PFSK-1 (cell line): ENCODE measurements around the gene PANX2.

Experiments
- FOXP2 ChIP-seq: optimal IDR thresholded peaks from 2 replicates; pipeline ENCODE3; 2011; ENCODE audit warnings: borderline replicate concordance, control low read depth, inconsistent platforms; ENCODE audit not compliant: insufficient read depth; ENCODE audit errors: extremely low read length, extremely low read depth
- POLR2AphosphoS5 ChIP-seq: IDR thresholded peaks from 2 replicates; pipeline ENCODE4 v1.6.1; 2012; ENCODE audit warnings: low read depth, mild to moderate bottlenecking, control low read depth, low read length, moderate library complexity
- SIN3A ChIP-seq: IDR thresholded peaks from 2 replicates; pipeline ENCODE4 v1.6.1; 2012; ENCODE audit warnings: mild to moderate bottlenecking, low read length, moderate library complexity, borderline replicate concordance; ENCODE audit not compliant: insufficient read depth
- TAF1 ChIP-seq: IDR thresholded peaks from 2 replicates; pipeline ENCODE4 v1.6.1; 2012; ENCODE audit warnings: low read length, control low read depth, borderline replicate concordance; ENCODE audit not compliant: insufficient read depth
- TF ChIP-seq, protein P1 (sequence below), 2 experiments: IDR thresholded peaks; 2 replicates each; pipeline versions ENCODE4 v1.6.1 to v1.8.0; 2011 to 2012; ENCODE audit warnings: low read depth in 2 of 2, low read length in 2 of 2, control low read depth in 1 of 2, inconsistent platforms in 1 of 2, mild to moderate bottlenecking in 1 of 2, moderate library complexity in 1 of 2; ENCODE audit not compliant: insufficient read depth in 1 of 2

The PANX2 gene

DNA sequence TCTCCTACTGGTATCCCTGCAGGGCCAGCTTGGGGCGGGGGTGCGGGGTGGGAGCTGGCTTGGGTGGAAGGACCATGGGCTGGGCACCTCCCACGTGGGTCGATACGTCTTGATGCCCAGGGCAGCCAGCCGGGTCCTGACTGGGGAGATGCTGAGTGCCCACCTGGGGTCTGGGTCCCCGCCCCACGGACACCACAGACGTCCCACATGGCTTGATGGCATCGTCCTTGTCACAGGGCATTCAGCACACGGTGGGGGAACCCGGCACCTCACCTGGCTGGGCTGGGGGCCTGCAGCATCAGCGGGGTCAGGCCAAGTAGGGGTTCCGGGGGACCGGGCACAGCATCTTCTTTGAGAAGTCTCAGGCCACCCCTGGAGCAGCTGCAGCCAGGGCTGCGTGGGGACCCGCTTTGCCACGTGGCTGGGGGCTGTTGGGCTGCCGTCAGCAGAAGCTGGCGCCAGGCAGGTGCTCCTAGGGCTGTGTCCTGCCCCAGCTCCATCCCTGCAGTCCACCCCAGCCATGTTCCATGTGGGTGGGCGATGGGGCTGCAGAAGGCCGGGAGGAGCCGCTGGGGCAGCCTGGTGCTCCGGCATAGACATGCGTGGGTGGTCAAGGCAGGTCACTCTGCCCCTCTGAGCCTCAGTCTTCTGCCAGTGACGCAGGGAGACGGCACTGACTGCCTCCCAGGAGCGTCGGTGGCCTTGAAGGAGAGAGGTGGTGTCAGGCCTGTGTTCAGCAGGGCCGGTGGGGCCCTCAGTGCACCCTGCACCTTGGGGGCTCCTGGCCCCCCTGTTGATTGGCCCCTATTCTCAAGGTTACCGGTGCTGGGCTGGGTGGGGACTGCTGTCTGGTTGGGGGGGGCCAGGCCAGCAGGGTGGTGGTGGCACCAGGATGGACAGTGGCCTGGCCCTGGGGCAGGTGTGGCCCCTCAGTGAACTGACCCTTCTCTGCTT lies 38.7 kb downstream of the PANX2 start:
- TF ChIP-seq TAF1 (no peak), SIN3A (no peak), POLR2AphosphoS5 (no peak), FOXP2 (no peak)
- TF ChIP-seq, protein P1, sequence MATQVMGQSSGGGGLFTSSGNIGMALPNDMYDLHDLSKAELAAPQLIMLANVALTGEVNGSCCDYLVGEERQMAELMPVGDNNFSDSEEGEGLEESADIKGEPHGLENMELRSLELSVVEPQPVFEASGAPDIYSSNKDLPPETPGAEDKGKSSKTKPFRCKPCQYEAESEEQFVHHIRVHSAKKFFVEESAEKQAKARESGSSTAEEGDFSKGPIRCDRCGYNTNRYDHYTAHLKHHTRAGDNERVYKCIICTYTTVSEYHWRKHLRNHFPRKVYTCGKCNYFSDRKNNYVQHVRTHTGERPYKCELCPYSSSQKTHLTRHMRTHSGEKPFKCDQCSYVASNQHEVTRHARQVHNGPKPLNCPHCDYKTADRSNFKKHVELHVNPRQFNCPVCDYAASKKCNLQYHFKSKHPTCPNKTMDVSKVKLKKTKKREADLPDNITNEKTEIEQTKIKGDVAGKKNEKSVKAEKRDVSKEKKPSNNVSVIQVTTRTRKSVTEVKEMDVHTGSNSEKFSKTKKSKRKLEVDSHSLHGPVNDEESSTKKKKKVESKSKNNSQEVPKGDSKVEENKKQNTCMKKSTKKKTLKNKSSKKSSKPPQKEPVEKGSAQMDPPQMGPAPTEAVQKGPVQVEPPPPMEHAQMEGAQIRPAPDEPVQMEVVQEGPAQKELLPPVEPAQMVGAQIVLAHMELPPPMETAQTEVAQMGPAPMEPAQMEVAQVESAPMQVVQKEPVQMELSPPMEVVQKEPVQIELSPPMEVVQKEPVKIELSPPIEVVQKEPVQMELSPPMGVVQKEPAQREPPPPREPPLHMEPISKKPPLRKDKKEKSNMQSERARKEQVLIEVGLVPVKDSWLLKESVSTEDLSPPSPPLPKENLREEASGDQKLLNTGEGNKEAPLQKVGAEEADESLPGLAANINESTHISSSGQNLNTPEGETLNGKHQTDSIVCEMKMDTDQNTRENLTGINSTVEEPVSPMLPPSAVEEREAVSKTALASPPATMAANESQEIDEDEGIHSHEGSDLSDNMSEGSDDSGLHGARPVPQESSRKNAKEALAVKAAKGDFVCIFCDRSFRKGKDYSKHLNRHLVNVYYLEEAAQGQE (IDR thresholded peaks at IDR 0.05; ENCODE audit: insufficient read depth in 1 of 2, low read depth in 2 of 2, low read length in 2 of 2) = no peak

DNA sequence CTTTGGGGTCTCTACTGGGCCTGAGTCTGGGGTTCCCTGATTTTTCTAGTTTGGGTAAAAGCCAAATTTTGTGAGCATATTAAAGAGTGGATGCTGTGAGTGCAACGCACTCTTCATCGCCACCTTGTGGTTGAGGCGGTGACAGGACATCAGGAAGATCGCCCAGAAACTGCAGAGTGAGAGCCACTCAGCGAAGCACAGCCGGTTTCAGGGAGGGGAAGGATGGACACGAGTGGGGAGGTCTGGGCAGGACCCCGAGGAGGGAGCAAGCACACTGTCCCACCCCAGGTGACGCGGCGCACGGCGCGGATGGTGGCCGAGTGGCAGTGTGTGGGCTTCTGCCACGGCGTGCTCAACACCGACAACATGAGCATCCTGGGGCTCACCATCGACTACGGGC lies 39.4 kb downstream of the PANX2 start:
- no peak for TF ChIP-seq TAF1
- TF ChIP-seq, protein P1 (IDR thresholded peaks at IDR 0.05; ENCODE audit: insufficient read depth in 1 of 2, low read depth in 2 of 2, low read length in 2 of 2) = no peak
- no peak for TF ChIP-seq SIN3A
- TF ChIP-seq FOXP2 = no peak
- no peak for TF ChIP-seq POLR2AphosphoS5

DNA sequence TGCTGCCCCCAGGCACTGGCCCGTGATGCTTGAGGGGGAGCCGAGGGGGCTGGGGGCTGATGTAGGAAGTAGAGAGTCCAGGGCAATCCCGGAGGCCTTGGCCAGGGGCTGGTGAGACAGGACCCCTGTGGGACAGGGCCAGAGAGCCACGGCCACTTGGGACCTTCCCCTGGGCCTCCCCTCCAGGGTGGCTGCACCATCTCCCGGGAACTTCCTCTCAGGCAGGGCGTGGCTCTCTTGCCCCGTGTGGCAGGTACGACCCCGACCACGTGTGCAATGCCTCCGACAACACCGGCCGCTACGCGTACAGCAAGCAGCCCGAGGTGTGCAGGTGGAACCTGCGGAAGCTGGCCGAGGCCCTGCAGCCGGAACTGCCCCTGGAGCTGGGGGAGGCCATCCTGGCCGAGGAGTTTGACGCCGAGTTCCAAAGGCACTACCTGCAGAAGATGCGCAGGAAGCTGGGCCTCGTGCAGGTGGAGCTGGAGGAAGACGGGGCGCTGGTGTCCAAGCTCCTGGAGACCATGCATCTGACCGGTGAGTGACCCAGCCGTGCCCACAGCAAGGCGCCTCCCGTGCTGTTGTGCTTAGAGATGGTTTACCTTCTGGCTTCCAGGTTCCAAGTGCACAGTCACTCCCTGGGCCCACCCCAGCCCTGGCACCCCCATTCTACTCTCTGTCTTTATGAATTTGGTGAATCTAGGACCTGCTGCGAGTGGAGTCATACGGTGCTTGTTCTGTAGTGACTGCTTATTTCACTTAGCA lies 40.0 kb downstream of the PANX2 start:
- TF ChIP-seq POLR2AphosphoS5 = no peak
- TF ChIP-seq, protein P1 (IDR thresholded peaks at IDR 0.05; ENCODE audit: insufficient read depth in 1 of 2, low read depth in 2 of 2, low read length in 2 of 2) = no peak
- TF ChIP-seq SIN3A = no peak
- no peak for TF ChIP-seq FOXP2
- no peak for TF ChIP-seq TAF1

DNA sequence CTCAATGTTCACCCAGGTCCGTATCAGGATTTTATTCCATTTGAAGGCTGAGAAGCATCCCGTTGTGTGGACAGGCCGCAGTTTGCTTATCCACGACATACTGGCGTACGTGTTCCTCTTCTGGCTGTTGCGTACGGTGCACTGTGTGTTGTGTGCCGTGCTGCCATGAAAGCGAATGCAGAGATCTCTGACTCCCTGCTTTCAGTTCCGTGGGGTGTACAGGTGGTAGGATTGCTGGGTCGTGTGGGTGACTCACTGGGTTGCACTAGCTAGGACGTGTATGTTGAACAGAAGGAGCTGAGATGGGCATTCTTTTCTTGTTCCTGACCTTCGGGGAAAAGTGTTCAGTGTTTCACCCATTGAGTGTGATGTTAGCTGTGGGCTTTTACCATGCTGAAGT lies 40.6 kb downstream of the PANX2 start:
- TF ChIP-seq, protein P1 (IDR thresholded peaks at IDR 0.05; ENCODE audit: insufficient read depth in 1 of 2, low read depth in 2 of 2, low read length in 2 of 2) = no peak
- no peak for TF ChIP-seq POLR2AphosphoS5
- TF ChIP-seq TAF1 = no peak
- no peak for TF ChIP-seq SIN3A
- no peak for TF ChIP-seq FOXP2
